Measurements from ENCODE around the gene IL4R. TPM values are rescaled to one million over a fixed set of nuclear protein-coding genes. Genes with fewer than 3 reads are reported as not detected.

IL4R gene
- total and polyA plus RNA-seq, 2 of the 8 experiments (the other 6 are each of a cell fraction or from before 2014, with no cell fraction given) = 29.1 to 29.4 TPM

- TF ChIP-seq RAD21 (IDR thresholded peaks at IDR 0.05 in 1 of 2, conservative IDR thresholded peaks at IDR 0.05 in 1 of 2; ENCODE audit: low read depth in 2 of 2, low read length in 2 of 2) (no peak), POLR2AphosphoS5 (IDR thresholded peaks at IDR 0.05; ENCODE audit: low read depth, low read length) (no peak), RNF2 (IDR thresholded peaks at IDR 0.05; ENCODE audit: borderline replicate concordance, low read depth, low read length, missing control alignments, poor library complexity, severe bottlenecking) (no peak), SIN3A (conservative IDR thresholded peaks at IDR 0.05 in 1 of 2, IDR thresholded peaks at IDR 0.05 in 1 of 2; ENCODE audit: low read depth in 1 of 2, low read length in 2 of 2) (no peak), EGR1 (IDR thresholded peaks at IDR 0.05; ENCODE audit: borderline replicate concordance, low read depth, low read length) (no peak), HDAC2 (IDR thresholded peaks at IDR 0.05; ENCODE audit: borderline replicate concordance in 1 of 2, low read depth in 2 of 2, low read length in 2 of 2) (no peak), POU5F1 (IDR thresholded peaks at IDR 0.05; ENCODE audit: low read depth, low read length) (no peak), GABPA (IDR thresholded peaks at IDR 0.05; ENCODE audit: borderline replicate concordance, insufficient read depth, low read length) (no peak)
- TF ChIP-seq, protein P1, sequence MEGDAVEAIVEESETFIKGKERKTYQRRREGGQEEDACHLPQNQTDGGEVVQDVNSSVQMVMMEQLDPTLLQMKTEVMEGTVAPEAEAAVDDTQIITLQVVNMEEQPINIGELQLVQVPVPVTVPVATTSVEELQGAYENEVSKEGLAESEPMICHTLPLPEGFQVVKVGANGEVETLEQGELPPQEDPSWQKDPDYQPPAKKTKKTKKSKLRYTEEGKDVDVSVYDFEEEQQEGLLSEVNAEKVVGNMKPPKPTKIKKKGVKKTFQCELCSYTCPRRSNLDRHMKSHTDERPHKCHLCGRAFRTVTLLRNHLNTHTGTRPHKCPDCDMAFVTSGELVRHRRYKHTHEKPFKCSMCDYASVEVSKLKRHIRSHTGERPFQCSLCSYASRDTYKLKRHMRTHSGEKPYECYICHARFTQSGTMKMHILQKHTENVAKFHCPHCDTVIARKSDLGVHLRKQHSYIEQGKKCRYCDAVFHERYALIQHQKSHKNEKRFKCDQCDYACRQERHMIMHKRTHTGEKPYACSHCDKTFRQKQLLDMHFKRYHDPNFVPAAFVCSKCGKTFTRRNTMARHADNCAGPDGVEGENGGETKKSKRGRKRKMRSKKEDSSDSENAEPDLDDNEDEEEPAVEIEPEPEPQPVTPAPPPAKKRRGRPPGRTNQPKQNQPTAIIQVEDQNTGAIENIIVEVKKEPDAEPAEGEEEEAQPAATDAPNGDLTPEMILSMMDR (IDR thresholded peaks at IDR 0.05; ENCODE audit: control extremely low read depth in 1 of 3, insufficient read depth in 1 of 3, low read depth in 1 of 3, low read length in 3 of 3) = no peak
- FAIRE-seq = no peak
- no peak overlapping the region for H2BK120ac ChIP-seq (replicated peaks; ENCODE audit: low read depth, low read length)
- H3K27me3 ChIP-seq (replicated peaks in 1 of 4; ENCODE audit: control insufficient read depth in 3 of 4, extremely low read depth in 1 of 4, insufficient read depth in 3 of 4, low read length in 3 of 4) = no peaks in the 10 kb centered on the region; a peak in 1 of 7 replicates
- H2AK5ac ChIP-seq (ENCODE audit: low read depth, low read length) = no peak overlapping the region
- POLR2A ChIA-PET (ENCODE audit: partially characterized antibody) = no interaction called here
- no peak overlapping the region for H3K14ac ChIP-seq (ENCODE audit: insufficient read length)
- H2BK12ac ChIP-seq (ENCODE audit: low read depth, low read length) = no peak overlapping the region
- H3K4me2 ChIP-seq (ENCODE audit: insufficient read depth in 1 of 2, low read depth in 2 of 2, low read length in 2 of 2) = no peak overlapping the region
- no peaks in the 10 kb centered on the region for H3K23me2 ChIP-seq (ENCODE audit: low read depth, low read length)
- no peak overlapping the region for H3K56ac ChIP-seq (replicated peaks; ENCODE audit: insufficient read length, low read depth, low read length)
- no peak for DNase-seq (ENCODE audit: low read depth in 1 of 2, low spot score in 2 of 2)
- H2BK5ac ChIP-seq (ENCODE audit: low read depth, low read length) = no peak overlapping the region
- WGBS, 2 experiments (ENCODE audit: extremely low coverage in 1 of 2, insufficient coverage in 1 of 2, insufficient read length in 1 of 2, insufficient replicate concordance in 2 of 2, low coverage in 1 of 2, low lambda C conversion rate in 2 of 2, missing lambda C conversion rate in 1 of 2) = 92% methylated on average over 7 of the region's 7 CpGs; no CpG with 5 or more reads in 1 of the 2 experiments
- no peak overlapping the region for H4K91ac ChIP-seq (replicated peaks; ENCODE audit: insufficient read length, low read length)
- no peak overlapping the region for H4K8ac ChIP-seq (ENCODE audit: extremely low read depth, insufficient read depth, low read length)
- CTCF ChIA-PET (ENCODE audit: partially characterized antibody) = interaction anchor here (0.6 to 2.2 kb wide), 4 partner anchors 10 to 274 kb away, joined by 3 to 8 read pairs (median 4); no protein-coding TSS in a partner anchor
- no peak overlapping the region for H3K27ac ChIP-seq (ENCODE audit: low read depth, low read length)
- no peaks in the 10 kb centered on the region for H3K9me3 ChIP-seq (ENCODE audit: insufficient read depth in 2 of 2, low read depth in 1 of 2, low read length in 1 of 2)
- H3K18ac ChIP-seq (ENCODE audit: extremely low read depth, low read length) = no peak overlapping the region
- H3K4ac ChIP-seq (replicated peaks; ENCODE audit: insufficient read length, low read depth, low read length) = no peak overlapping the region
- H2BK20ac ChIP-seq (ENCODE audit: low read length) = no peak overlapping the region
- H4K20me1 ChIP-seq (replicated peaks in 1 of 2; ENCODE audit: control insufficient read depth in 1 of 2, insufficient read depth in 2 of 2, low read length in 2 of 2) = no peaks in the 10 kb centered on the region
- H3K4me1 ChIP-seq (replicated peaks in 1 of 4; ENCODE audit: control insufficient read depth in 3 of 4, insufficient read depth in 4 of 4, low read length in 3 of 4) = no peaks in the 10 kb centered on the region; a peak in 1 of 7 replicates
- no peaks in the 10 kb centered on the region for H3K79me2 ChIP-seq (ENCODE audit: control insufficient read depth in 1 of 2, insufficient read depth in 2 of 2, low read length in 2 of 2)
- no peaks in the 10 kb centered on the region for H3K79me1 ChIP-seq (ENCODE audit: low read depth, low read length)
- no peak overlapping the region for H4K5ac ChIP-seq (ENCODE audit: insufficient read length, low read depth, low read length)
- no peaks in the 10 kb centered on the region for H3K36me3 ChIP-seq (ENCODE audit: control insufficient read depth in 2 of 4, insufficient read depth in 4 of 4, low read length in 3 of 4)
- H2AFZ ChIP-seq (ENCODE audit: low read length) = no peak overlapping the region
- H3K9ac ChIP-seq (replicated peaks in 1 of 4; ENCODE audit: extremely low read depth in 1 of 4, low read depth in 3 of 4, low read length in 3 of 4) = no peak overlapping the region
- H3K4me3 ChIP-seq (ENCODE audit: extremely low read depth in 1 of 4, insufficient read depth in 2 of 4, low read depth in 3 of 4, low read length in 4 of 4) = no peak overlapping the region
- H2BK15ac ChIP-seq (ENCODE audit: low read length) = no peak overlapping the region
- H3K23ac ChIP-seq (ENCODE audit: insufficient read length) = no peak overlapping the region
Observed at GRCh38 chr16:27385398-27385797, 71.6 kb downstream of the IL4R start.

Measured in H1 (cell line).